ENCODE results near the gene GPX4.
A peak's percentile ranks its signal among the peaks of the same experiment; 100 is the strongest.

Gene GPX4

GRCh38 chr19:1094978-1095701 is 8.7 kb upstream of the GPX4 start, which contains the start of gene POLR2E:
Gene POLR2E (minus strand): TSS chr19:1095375. CDS start chr19:1095315, 60 bp downstream.
- H3K23ac ChIP-seq (ENCODE audit: low read depth, low read length, poor library complexity) = peak within 1 kb of the TSS; percentile 65
- peak within 1 kb of the TSS; percentile 79 for H3K18ac ChIP-seq (ENCODE audit: low read length)
- peak within 1 kb of the TSS; percentile 86 for H2AFZ ChIP-seq (ENCODE audit: low read length)
- H3K36me3 ChIP-seq (replicated peaks in 1 of 2; ENCODE audit: control insufficient read depth in 2 of 2, insufficient read depth in 2 of 2, low read length in 2 of 2) = peaks cover 17 to 31% of the 10 kb centered on the region in 2 donors
- H3K79me1 ChIP-seq (ENCODE audit: low read depth, low read length) = peaks cover 14% of the 10 kb centered on the region
- H3K4me3 ChIP-seq (ENCODE audit: low read length in 2 of 2) = peak within 1 kb of the TSS; percentile 83 to 97
- peak within 1 kb of the TSS; percentile 95 for H3K4me2 ChIP-seq (ENCODE audit: insufficient read depth, low read length, poor library complexity, severe bottlenecking)
- no peak within 1 kb of the TSS for H3K27ac ChIP-seq (replicated peaks; ENCODE audit: low read length)
- no peak within 1 kb of the TSS for H2BK120ac ChIP-seq (ENCODE audit: low read depth, low read length)
- H3K4ac ChIP-seq (ENCODE audit: low read length) = no peak within 1 kb of the TSS
- no peak within 1 kb of the TSS for H2BK12ac ChIP-seq (ENCODE audit: low read length)
- H3K27me3 ChIP-seq (ENCODE audit: control insufficient read depth in 3 of 3, insufficient read depth in 3 of 3, low read depth in 1 of 3, low read length in 3 of 3) = no peaks in the 10 kb centered on the region
- WGBS, 2 donors (ENCODE audit: extremely low coverage in 2 of 2, insufficient read length in 2 of 2, insufficient replicate concordance in 1 of 2) = no CpG with 5 or more reads among the region's 81 CpGs
- H3K9ac ChIP-seq (ENCODE audit: low read depth, low read length, poor library complexity) = peak within 1 kb of the TSS; percentile 95
- H2AK5ac ChIP-seq (ENCODE audit: low read depth, low read length) = peak within 1 kb of the TSS; percentile 51
- peak; percentile 97 for DNase-seq (ENCODE audit: low spot score)
- no peak within 1 kb of the TSS for H4K8ac ChIP-seq (ENCODE audit: low read depth, low read length)
- peak within 1 kb of the TSS; percentile 69 for H2BK5ac ChIP-seq (ENCODE audit: low read length)
- H3K9me3 ChIP-seq (replicated peaks in 1 of 2; ENCODE audit: control insufficient read depth in 2 of 2, insufficient read depth in 1 of 2, low read depth in 1 of 2, low read length in 2 of 2) = no peaks in the 10 kb centered on the region
- H3K14ac ChIP-seq (ENCODE audit: low read length) = no peak within 1 kb of the TSS
- H3K4me1 ChIP-seq (ENCODE audit: control insufficient read depth in 2 of 2, insufficient read depth in 1 of 2, low read depth in 1 of 2, low read length in 2 of 2) = peaks cover 9 to 20% of the 10 kb centered on the region in 2 donors
- no peak within 1 kb of the TSS for H2BK15ac ChIP-seq (ENCODE audit: low read length)
- H4K91ac ChIP-seq (ENCODE audit: low read depth, low read length, poor library complexity) = no peak within 1 kb of the TSS

- Histone ChIP-seq H3K14ac (ENCODE audit: low read length) (peak overlapping the region; percentile 47), H3K9ac (ENCODE audit: low read depth, low read length, poor library complexity) (peak overlapping the region; percentile 53), H3K4me2 (ENCODE audit: insufficient read depth, low read length, poor library complexity, severe bottlenecking) (no peak overlapping the region), H2BK15ac (ENCODE audit: low read length) (no peak overlapping the region), H3K4ac (ENCODE audit: low read length) (no peak overlapping the region), H4K8ac (ENCODE audit: low read depth, low read length) (no peak overlapping the region), H4K91ac (ENCODE audit: low read depth, low read length, poor library complexity) (no peak overlapping the region), H3K23ac (ENCODE audit: low read depth, low read length, poor library complexity) (peak overlapping the region; percentile 1), H3K36me3 (replicated peaks in 1 of 2; ENCODE audit: control insufficient read depth in 2 of 2, insufficient read depth in 2 of 2, low read length in 2 of 2) (peaks cover 5 to 11% of the 10 kb centered on the region in 2 donors), H3K18ac (ENCODE audit: low read length) (peak overlapping the region; percentile 38), H2BK12ac (ENCODE audit: low read length) (peak overlapping the region; percentile 16), H3K4me3 (ENCODE audit: low read length in 2 of 2) (no peak overlapping the region), H2AK5ac (ENCODE audit: low read depth, low read length) (peak overlapping the region; percentile 91), H3K79me1 (ENCODE audit: low read depth, low read length) (peaks cover 14% of the 10 kb centered on the region), H3K9me3 (replicated peaks in 1 of 2; ENCODE audit: control insufficient read depth in 2 of 2, insufficient read depth in 1 of 2, low read depth in 1 of 2, low read length in 2 of 2) (no peaks in the 10 kb centered on the region), H3K27ac (replicated peaks; ENCODE audit: low read length) (no peak overlapping the region), H2AFZ (ENCODE audit: low read length) (peak overlapping the region; percentile 83), H3K4me1 (ENCODE audit: control insufficient read depth in 2 of 2, insufficient read depth in 1 of 2, low read depth in 1 of 2, low read length in 2 of 2) (peaks cover 14 to 34% of the 10 kb centered on the region in 2 donors), H2BK120ac (ENCODE audit: low read depth, low read length) (no peak overlapping the region), H3K27me3 (ENCODE audit: control insufficient read depth in 3 of 3, insufficient read depth in 3 of 3, low read depth in 1 of 3, low read length in 3 of 3) (no peaks in the 10 kb centered on the region), H2BK5ac (ENCODE audit: low read length) (no peak overlapping the region)
- no peak for DNase-seq (ENCODE audit: low spot score)
- whole genome bisulfite sequencing, 2 donors (ENCODE audit: extremely low coverage in 2 of 2, insufficient read length in 2 of 2, insufficient replicate concordance in 1 of 2) = no CpG with 5 or more reads among the region's 7 CpGs
Observed at GRCh38 chr19:1097810-1098176, 6.0 kb upstream of the GPX4 start.

- Histone ChIP-seq H3K14ac (ENCODE audit: low read length) (no peak overlapping the region), H2AFZ (ENCODE audit: low read length) (peak overlapping the region; percentile 83), H3K9ac (ENCODE audit: low read depth, low read length, poor library complexity) (peak overlapping the region; percentile 53), H3K9me3 (replicated peaks in 1 of 2; ENCODE audit: control insufficient read depth in 2 of 2, insufficient read depth in 1 of 2, low read depth in 1 of 2, low read length in 2 of 2) (no peaks in the 10 kb centered on the region), H3K27ac (replicated peaks; ENCODE audit: low read length) (no peak overlapping the region), H2AK5ac (ENCODE audit: low read depth, low read length) (peak overlapping the region; percentile 91), H3K79me1 (ENCODE audit: low read depth, low read length) (peaks cover 11% of the 10 kb centered on the region), H2BK15ac (ENCODE audit: low read length) (peak overlapping the region; percentile 62), H3K18ac (ENCODE audit: low read length) (peak overlapping the region; percentile 38), H3K4ac (ENCODE audit: low read length) (no peak overlapping the region), H2BK120ac (ENCODE audit: low read depth, low read length) (no peak overlapping the region), H3K4me1 (ENCODE audit: control insufficient read depth in 2 of 2, insufficient read depth in 1 of 2, low read depth in 1 of 2, low read length in 2 of 2) (peaks cover 15 to 37% of the 10 kb centered on the region in 2 donors), H2BK5ac (ENCODE audit: low read length) (peak overlapping the region; percentile 53), H3K4me3 (ENCODE audit: low read length in 2 of 2) (no peak overlapping the region), H4K91ac (ENCODE audit: low read depth, low read length, poor library complexity) (no peak overlapping the region), H3K4me2 (ENCODE audit: insufficient read depth, low read length, poor library complexity, severe bottlenecking) (no peak overlapping the region), H3K27me3 (ENCODE audit: control insufficient read depth in 3 of 3, insufficient read depth in 3 of 3, low read depth in 1 of 3, low read length in 3 of 3) (no peaks in the 10 kb centered on the region), H2BK12ac (ENCODE audit: low read length) (peak overlapping the region; percentile 16), H3K36me3 (replicated peaks in 1 of 2; ENCODE audit: control insufficient read depth in 2 of 2, insufficient read depth in 2 of 2, low read length in 2 of 2) (peaks cover 3 to 5% of the 10 kb centered on the region in 2 donors), H3K23ac (ENCODE audit: low read depth, low read length, poor library complexity) (peak overlapping the region; percentile 1), H4K8ac (ENCODE audit: low read depth, low read length) (peak overlapping the region; percentile 23)
- DNase-seq (ENCODE audit: low spot score) = no peak
- no CpG with 5 or more reads among the region's 15 CpGs for WGBS, 2 donors (ENCODE audit: extremely low coverage in 2 of 2, insufficient read length in 2 of 2, insufficient replicate concordance in 1 of 2)
Observed at GRCh38 chr19:1098177-1099051, 5.4 kb upstream of the GPX4 start.

DNA sequence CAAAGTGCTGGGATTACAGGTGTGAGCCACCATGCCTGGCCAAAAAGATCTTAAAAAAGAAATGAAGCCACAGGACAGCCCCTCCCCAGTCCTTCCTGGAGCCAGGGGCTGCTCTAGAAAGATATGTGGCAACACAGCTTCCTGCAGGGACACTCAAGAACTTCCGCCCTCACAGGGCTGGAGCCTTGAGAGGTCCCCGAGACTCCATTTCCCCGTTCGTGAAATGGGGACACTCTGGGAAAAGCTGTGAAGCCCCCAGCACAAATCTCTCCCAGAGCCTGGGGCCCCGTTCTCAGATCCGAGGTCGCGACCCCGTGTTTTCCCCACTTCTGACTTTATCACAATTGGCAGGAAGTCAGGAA is 2.5 kb upstream of the GPX4 start:
- no CpG with 5 or more reads among the region's 9 CpGs for WGBS, 2 donors (ENCODE audit: extremely low coverage in 2 of 2, insufficient read length in 2 of 2, insufficient replicate concordance in 1 of 2)
- DNase-seq (ENCODE audit: low spot score) = no peak
- Histone ChIP-seq H2BK120ac (ENCODE audit: low read depth, low read length) (no peak overlapping the region), H3K18ac (ENCODE audit: low read length) (no peak overlapping the region), H3K79me1 (ENCODE audit: low read depth, low read length) (peaks cover 14% of the 10 kb centered on the region), H3K9ac (ENCODE audit: low read depth, low read length, poor library complexity) (no peak overlapping the region), H3K4me3 (ENCODE audit: low read length in 2 of 2) (no peak overlapping the region), H3K27me3 (ENCODE audit: control insufficient read depth in 3 of 3, insufficient read depth in 3 of 3, low read depth in 1 of 3, low read length in 3 of 3) (no peaks in the 10 kb centered on the region), H2BK12ac (ENCODE audit: low read length) (no peak overlapping the region), H3K4ac (ENCODE audit: low read length) (no peak overlapping the region), H4K8ac (ENCODE audit: low read depth, low read length) (no peak overlapping the region), H2AK5ac (ENCODE audit: low read depth, low read length) (no peak overlapping the region), H3K14ac (ENCODE audit: low read length) (no peak overlapping the region), H2BK15ac (ENCODE audit: low read length) (peak overlapping the region; percentile 78), H3K4me1 (ENCODE audit: control insufficient read depth in 2 of 2, insufficient read depth in 1 of 2, low read depth in 1 of 2, low read length in 2 of 2) (peaks cover 14 to 34% of the 10 kb centered on the region in 2 donors), H3K4me2 (ENCODE audit: insufficient read depth, low read length, poor library complexity, severe bottlenecking) (no peak overlapping the region), H2BK5ac (ENCODE audit: low read length) (peak overlapping the region; percentile 10), H3K27ac (replicated peaks; ENCODE audit: low read length) (peak overlapping the region; percentile 13), H4K91ac (ENCODE audit: low read depth, low read length, poor library complexity) (no peak overlapping the region), H3K23ac (ENCODE audit: low read depth, low read length, poor library complexity) (no peak overlapping the region), H3K9me3 (replicated peaks in 1 of 2; ENCODE audit: control insufficient read depth in 2 of 2, insufficient read depth in 1 of 2, low read depth in 1 of 2, low read length in 2 of 2) (no peaks in the 10 kb centered on the region), H2AFZ (ENCODE audit: low read length) (peak overlapping the region; percentile 78), H3K36me3 (replicated peaks in 1 of 2; ENCODE audit: control insufficient read depth in 2 of 2, insufficient read depth in 2 of 2, low read length in 2 of 2) (peaks cover 6 to 9% of the 10 kb centered on the region in 2 donors)

Data from neuronal stem cell (in vitro differentiated cells).